ENCODE data around the gene DGKI.

The DGKI gene

DNA sequence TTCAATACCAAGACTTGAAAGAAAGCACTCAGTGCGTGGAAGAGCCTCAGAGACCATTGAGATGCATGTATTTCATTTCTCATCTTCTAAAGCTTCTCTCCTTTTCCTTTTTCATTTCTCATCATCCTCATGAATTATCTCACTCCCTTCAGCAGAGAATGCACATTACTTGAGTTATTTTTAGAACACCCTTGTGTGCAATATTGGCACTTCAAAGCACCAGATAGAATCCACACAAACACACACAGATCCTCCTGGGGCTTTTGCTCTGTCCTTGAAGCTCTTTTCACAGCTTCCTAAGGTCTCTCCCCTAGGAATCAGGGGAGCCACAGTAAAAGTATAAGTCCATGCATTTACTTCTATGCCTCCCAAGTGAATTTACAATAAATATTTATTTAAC is 18.3 kb downstream of the DGKI start:
- DNase-seq (ENCODE audit: low read depth): no peak
- no peak overlapping the region for H3K4me3 ChIP-seq (ENCODE audit: low read depth, low read length)
- TF ChIP-seq, protein P1, sequence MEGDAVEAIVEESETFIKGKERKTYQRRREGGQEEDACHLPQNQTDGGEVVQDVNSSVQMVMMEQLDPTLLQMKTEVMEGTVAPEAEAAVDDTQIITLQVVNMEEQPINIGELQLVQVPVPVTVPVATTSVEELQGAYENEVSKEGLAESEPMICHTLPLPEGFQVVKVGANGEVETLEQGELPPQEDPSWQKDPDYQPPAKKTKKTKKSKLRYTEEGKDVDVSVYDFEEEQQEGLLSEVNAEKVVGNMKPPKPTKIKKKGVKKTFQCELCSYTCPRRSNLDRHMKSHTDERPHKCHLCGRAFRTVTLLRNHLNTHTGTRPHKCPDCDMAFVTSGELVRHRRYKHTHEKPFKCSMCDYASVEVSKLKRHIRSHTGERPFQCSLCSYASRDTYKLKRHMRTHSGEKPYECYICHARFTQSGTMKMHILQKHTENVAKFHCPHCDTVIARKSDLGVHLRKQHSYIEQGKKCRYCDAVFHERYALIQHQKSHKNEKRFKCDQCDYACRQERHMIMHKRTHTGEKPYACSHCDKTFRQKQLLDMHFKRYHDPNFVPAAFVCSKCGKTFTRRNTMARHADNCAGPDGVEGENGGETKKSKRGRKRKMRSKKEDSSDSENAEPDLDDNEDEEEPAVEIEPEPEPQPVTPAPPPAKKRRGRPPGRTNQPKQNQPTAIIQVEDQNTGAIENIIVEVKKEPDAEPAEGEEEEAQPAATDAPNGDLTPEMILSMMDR (IDR thresholded peaks at IDR 0.05; ENCODE audit: control insufficient read depth, extremely low read depth, insufficient read depth): no peak

DNA sequence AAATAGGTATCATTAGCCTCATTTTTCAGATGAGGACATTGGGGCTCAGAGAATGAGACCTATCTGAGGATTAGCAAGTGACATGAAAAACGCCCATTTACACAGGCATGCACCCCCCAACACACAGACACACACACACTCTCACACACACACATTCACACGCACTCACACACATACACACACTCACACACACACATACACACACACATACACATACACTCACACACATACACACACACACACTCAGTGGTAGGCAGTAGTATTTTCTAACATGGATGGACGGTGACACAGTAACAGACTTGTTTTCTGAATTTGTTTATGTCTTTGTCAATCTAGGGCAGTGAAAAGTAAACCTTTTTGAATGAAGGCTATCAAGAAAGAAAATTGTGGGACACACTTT is 21.3 kb downstream of the DGKI start:
- H3K4me3 ChIP-seq (ENCODE audit: low read depth, low read length): no peak overlapping the region
- TF ChIP-seq, protein P1 (IDR thresholded peaks at IDR 0.05; ENCODE audit: control insufficient read depth, extremely low read depth, insufficient read depth): no peak
- DNase-seq (ENCODE audit: low read depth): no peak

GRCh38 chr7:137820677-137821420 is 25.9 kb downstream of the DGKI start:
- no peak overlapping the region for H3K4me3 ChIP-seq (ENCODE audit: low read depth, low read length)

GRCh38 chr7:137820156-137820555 is 26.6 kb downstream of the DGKI start:
- TF ChIP-seq, protein P1 (IDR thresholded peaks at IDR 0.05; ENCODE audit: control insufficient read depth, extremely low read depth, insufficient read depth): no peak
- no peak overlapping the region for H3K4me3 ChIP-seq (ENCODE audit: low read depth, low read length)
- no peak for DNase-seq (ENCODE audit: low read depth)

More at GRCh38 chr7:137820677-137821420, 25.9 kb downstream of the DGKI start:
- DNase-seq (ENCODE audit: low read depth): peak; percentile 10
- TF ChIP-seq, protein P1 (IDR thresholded peaks at IDR 0.05; ENCODE audit: control insufficient read depth, extremely low read depth, insufficient read depth): no peak

- H3K4me3 ChIP-seq (ENCODE audit: low read depth, low read length): no peak overlapping the region
- no peak for DNase-seq (ENCODE audit: low read depth)
- TF ChIP-seq, protein P1 (IDR thresholded peaks at IDR 0.05; ENCODE audit: control insufficient read depth, extremely low read depth, insufficient read depth): no peak
Measured at GRCh38 chr7:137818036-137818435, 28.7 kb downstream of the DGKI start.

GRCh38 chr7:137816696-137817320 is 30.0 kb downstream of the DGKI start:
- no peak overlapping the region for H3K4me3 ChIP-seq (ENCODE audit: low read depth, low read length)
- DNase-seq (ENCODE audit: low read depth): no peak
- TF ChIP-seq, protein P1 (IDR thresholded peaks at IDR 0.05; ENCODE audit: control insufficient read depth, extremely low read depth, insufficient read depth): peak; percentile 39
